Uterine smooth muscle cell (primary cell): ENCODE measurements around the gene SARDH. TPM values are rescaled to one million over a fixed set of nuclear protein-coding genes. Genes with fewer than 3 reads are reported as not detected.

Source experiments
- total RNA-seq: library from RNA; depleted of rRNA; stranded (reverse); fragments of >200 nt; gene quantifications from 2 replicates; pipeline ENCODE4 v1.2.3, GENCODE V29; 2014

The SARDH gene, protein sequence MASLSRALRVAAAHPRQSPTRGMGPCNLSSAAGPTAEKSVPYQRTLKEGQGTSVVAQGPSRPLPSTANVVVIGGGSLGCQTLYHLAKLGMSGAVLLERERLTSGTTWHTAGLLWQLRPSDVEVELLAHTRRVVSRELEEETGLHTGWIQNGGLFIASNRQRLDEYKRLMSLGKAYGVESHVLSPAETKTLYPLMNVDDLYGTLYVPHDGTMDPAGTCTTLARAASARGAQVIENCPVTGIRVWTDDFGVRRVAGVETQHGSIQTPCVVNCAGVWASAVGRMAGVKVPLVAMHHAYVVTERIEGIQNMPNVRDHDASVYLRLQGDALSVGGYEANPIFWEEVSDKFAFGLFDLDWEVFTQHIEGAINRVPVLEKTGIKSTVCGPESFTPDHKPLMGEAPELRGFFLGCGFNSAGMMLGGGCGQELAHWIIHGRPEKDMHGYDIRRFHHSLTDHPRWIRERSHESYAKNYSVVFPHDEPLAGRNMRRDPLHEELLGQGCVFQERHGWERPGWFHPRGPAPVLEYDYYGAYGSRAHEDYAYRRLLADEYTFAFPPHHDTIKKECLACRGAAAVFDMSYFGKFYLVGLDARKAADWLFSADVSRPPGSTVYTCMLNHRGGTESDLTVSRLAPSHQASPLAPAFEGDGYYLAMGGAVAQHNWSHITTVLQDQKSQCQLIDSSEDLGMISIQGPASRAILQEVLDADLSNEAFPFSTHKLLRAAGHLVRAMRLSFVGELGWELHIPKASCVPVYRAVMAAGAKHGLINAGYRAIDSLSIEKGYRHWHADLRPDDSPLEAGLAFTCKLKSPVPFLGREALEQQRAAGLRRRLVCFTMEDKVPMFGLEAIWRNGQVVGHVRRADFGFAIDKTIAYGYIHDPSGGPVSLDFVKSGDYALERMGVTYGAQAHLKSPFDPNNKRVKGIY
- 4.2 and 13.7 TPM in 2 replicates for total RNA-seq

DNA sequence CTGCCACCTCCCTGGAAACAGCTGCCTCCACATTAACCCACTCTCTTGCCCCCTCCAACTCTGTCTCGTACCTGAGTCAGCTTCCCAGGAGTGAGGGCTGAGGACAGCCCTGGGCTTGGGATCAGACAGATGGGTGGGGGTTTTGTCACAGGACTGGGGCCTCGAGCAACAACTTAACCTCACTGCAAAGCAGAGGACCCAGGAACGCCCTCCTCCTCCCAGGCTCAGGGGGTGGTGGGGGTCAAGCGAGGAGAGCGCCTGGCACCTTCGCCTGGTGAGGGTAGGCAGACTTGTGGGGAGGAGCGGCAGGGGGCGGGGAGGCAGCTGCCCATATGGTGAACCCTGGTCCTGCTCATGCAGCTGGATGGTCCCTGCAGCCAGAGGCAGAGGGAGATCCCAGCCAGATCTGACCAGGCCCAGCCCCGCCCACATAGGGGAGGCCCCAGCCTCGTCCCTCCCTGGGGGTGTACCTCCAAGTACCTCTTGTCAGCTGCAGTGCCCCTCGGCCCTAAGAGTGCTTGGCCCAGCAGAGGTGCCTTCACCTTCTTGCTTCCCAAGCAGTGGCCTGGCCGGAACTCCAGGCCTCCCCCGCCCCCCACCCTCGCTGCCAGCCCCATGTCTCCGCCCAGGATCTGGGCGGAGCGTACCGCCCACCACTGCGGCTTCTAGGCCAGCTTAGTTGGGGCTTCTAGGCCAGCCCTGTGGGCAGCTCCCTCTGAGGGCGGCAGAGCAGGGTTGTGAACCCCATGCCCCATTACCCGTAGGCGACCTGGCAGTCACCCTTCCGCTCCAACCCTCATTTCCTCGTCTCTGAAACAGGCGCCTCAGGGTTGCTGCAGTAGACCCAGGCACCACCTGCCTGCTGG is at the start of gene SARDH:
Gene SARDH, minus strand, starts transcription at position 579 of the 866 bp plus-strand sequence. CDS start 4,179 bp downstream, outside the sequence.

DNA sequence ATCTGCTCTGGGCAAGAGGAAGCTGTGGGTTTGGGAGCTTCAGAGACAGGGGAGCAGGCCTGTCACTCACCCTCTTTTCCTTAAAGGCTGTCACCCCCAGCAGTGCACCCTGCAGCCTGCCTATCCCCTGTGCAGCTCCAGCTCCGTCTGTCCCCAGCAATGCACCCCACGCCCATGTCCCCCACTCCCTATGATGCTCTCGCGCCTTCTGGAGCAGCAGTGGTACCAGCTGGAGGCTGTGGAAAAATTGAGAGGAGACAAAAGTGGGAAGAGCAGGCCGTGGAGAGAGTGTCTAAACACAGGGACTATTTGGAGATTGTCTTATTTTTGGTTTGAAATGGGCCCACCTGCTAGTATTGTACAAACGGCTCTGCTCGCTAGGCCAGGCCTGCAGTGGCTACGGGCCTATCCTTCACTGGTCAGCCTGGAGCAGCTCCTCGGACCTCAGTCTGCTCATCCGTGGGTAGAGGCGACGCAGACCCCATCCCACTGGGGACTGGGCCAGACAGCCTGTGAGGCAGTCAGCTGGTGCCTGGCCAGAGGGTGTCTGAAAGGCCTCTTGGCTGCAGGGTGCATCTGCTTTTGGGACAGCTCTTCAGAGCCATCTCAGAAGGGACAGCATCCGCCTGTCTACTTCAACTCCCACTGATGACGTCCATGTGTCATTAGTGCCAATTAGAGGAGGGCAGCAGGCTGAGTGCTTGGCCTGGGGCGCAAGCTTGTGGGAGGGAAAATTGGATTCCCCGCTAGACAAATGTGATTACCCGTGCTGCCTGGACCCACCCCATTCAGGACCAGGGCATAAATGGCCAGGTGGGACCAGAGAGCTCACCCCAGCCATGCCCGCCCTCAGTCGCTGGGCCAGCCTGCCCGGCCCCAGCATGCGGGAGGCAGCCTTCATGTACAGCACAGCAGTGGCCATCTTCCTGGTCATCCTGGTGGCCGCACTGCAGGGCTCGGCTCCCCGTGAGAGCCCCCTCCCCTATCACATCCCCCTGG is 102.3 kb downstream of the SARDH start, which contains the start of gene DBH:
Gene DBH, plus strand, starts transcription at position 831 of the 999 bp plus-strand sequence. Its CDS starts 9 bp downstream, at position 840.

Other genes with a start within 250 kb of the SARDH start
- not detected in 2 replicates for gene MYMK, start 213.4 kb downstream of the SARDH start, total RNA-seq
- gene ADAMTSL2, start 203.6 kb downstream of the SARDH start, total RNA-seq, result not detected in 2 replicates
- not detected in 2 replicates for gene FAM163B, start 129.0 kb downstream of the SARDH start, total RNA-seq
- not detected in 2 replicates for gene DBH, start 102.0 kb downstream of the SARDH start, total RNA-seq